MG63 (cell line): ENCODE data around the gene MYT1. TPM values are rescaled to one million over a fixed set of nuclear protein-coding genes. Genes with fewer than 3 reads are reported as not detected.

ENCODE experiments used
- DNase-seq: peaks from one replicate; pipeline ENCODE4 v3.0.0-alpha.2; 2020
- H3K27me3 ChIP-seq: fragments of 250-450 bp; sonication (Bioruptor Pico); 2 replicates; pipeline ENCODE4 v1.5.1; 2020; ENCODE audit warnings: mild to moderate bottlenecking, moderate library complexity
- H3K36me3 ChIP-seq: fragments of 250-450 bp; sonication (Bioruptor Pico); 2 replicates; pipeline ENCODE4 v1.5.1; 2020; ENCODE audit warnings: mild to moderate bottlenecking, moderate library complexity
- H3K4me3 ChIP-seq: fragments of 250-450 bp; sonication (Bioruptor Pico); 2 replicates; pipeline ENCODE4 v1.5.1; 2020; ENCODE audit warnings: mild to moderate bottlenecking, moderate library complexity
- H3K9me3 ChIP-seq: fragments of 250-450 bp; sonication (Bioruptor Pico); 2 replicates; pipeline ENCODE4 v1.5.1; 2020; ENCODE audit warnings: mild to moderate bottlenecking, moderate library complexity
- total RNA-seq: library from RNA; depleted of rRNA; stranded (reverse); fragments of >200 nt; shearing (Covaris generic); gene quantifications from 2 replicates; pipeline ENCODE4 v1.2.3, GENCODE V29; 2014; ENCODE audit warnings: low replicate concordance

Gene MYT1
- total RNA-seq, 1 experiment from 2014 or later = not detected

DNA sequence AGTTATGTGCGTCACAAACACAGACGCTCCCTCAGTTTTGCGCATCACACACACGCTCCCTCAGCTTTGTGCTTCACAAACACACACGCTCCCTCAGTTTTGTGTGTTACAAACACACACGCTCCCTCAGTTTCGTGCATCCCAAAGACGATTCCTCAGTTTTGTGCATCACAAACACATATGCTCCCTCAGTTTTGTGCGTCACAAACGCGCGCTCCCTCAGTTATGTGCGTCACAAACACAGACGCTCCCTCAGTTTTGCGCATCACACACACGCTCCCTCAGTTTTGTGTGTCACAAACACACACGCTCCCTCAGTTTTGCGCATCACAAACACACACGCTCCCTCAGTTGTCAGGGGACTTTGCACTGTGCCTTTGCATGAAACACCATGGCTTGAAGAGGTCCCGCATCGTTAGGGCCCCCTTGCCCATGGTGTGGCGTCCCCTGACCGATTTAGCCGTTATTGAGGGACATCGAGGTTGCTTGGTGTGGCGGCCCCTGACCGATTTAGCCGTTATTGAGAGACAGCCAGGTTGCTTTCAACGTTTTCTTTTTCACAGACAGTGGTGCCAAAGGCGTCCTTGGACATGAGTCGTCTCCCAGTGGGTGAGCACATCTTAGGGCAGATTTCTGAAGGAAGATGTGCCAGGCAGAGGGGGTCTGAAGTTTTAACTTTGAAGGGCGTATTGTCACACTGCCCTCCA lies 28.1 kb upstream of the MYT1 start:
- Histone ChIP-seq H3K9me3 (no peaks in the 10 kb centered on the region), H3K4me3 (no peak overlapping the region), H3K27me3 (no peaks in the 10 kb centered on the region), H3K36me3 (no peaks in the 10 kb centered on the region)
- DNase-seq = no peak

DNA sequence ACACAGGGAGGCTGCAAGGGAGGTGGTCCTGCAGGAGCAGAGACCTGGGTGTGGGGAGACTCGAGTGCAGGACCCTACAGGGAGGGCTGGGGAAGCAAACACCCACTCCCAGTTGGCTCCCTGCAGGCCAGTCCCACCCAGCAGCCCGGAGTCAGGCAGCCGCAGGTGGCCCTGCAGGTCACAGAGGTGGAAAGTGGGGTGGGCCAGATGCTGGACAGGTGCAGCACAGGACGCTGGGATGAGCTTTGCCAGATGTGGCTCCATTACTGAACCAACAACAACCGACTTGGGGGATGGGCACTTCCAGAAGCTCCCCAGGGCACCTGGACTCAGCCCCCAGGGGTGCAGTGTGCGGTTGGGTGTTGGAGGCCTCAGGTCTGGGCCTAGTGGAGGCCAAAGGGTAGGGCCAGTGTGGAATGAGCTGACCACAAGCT lies 26.6 kb upstream of the MYT1 start:
- Histone ChIP-seq H3K9me3 (no peaks in the 10 kb centered on the region), H3K4me3 (no peak overlapping the region), H3K36me3 (no peaks in the 10 kb centered on the region), H3K27me3 (no peaks in the 10 kb centered on the region)
- DNase-seq = no peak

DNA sequence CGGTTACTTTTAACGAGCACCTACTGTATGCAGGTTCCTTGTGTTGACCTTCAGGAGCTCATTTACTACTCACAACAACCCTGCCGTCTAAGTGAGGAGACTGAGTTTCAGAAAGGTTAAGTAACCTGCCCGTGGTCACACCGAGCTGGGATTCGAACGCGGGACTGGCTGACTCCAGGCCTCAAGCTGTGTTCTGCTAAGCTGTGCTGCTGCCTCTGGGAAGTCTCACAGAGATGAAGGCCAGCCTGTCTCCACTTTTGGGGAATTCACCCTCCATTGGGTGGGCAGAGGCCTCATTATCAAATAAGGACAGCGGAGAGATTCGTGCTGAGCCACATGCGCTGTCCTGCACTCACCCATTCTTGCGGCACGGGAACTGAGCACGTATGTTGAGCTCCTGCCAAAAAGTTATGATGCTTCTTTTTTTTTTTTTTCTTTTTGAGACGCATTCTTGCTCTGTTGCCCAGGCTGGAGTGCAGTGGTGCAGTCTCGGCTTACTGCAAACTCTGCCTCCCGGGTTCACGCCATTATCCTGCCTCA lies 25.9 kb upstream of the MYT1 start:
- Histone ChIP-seq H3K9me3 (no peaks in the 10 kb centered on the region), H3K36me3 (no peaks in the 10 kb centered on the region), H3K4me3 (no peak overlapping the region), H3K27me3 (no peaks in the 10 kb centered on the region)
- DNase-seq = no peak

DNA sequence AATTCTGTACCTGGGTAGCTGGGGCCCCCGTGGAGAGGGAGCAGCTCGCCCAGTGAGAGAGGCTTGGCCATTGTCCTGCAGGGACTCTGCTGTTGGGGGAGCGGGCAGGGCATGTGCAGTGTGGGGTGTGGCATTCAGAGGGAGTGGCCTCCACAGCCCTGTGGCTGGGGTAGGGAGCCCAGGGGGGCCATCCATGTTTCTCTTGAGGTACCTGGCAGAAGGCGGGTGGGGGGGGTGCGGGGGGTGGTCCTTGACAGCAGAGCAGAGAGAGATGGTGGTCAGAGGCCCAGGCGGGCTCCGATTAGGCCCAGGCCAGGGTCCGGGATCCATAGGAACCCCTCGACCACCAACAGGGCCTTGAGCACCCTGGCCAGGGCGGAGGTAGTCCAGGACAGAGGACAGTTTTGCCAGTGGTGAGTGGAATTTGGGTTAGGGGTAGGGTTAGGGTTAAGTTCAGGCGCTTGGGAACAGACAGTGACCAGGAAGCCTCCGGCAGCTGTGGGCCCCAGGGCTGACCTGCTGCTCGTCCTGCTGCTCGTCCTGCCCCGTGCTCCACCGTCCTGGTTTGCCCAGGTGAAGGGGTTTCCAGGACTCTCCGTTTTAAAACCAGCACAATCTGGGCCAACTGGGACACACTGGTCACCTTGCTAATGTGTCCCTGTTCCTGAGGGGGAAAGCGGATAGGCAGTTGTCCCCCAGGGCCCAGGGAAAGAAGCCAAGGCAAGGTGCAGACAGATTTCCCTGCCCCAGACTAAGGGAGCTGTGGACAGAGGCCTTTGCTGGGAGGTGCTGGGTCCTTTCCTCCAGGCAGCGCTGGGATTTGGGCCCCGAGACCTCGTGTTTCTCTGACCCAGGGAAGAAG lies 24.8 kb upstream of the MYT1 start:
- no peaks in the 10 kb centered on the region; the same call in 1 of the 2 replicates for H3K9me3 ChIP-seq
- H3K4me3 ChIP-seq = no peak overlapping the region
- no peaks in the 10 kb centered on the region for H3K36me3 ChIP-seq
- no peaks in the 10 kb centered on the region; the same call in 1 of the 2 replicates for H3K27me3 ChIP-seq
- no peak for DNase-seq

DNA sequence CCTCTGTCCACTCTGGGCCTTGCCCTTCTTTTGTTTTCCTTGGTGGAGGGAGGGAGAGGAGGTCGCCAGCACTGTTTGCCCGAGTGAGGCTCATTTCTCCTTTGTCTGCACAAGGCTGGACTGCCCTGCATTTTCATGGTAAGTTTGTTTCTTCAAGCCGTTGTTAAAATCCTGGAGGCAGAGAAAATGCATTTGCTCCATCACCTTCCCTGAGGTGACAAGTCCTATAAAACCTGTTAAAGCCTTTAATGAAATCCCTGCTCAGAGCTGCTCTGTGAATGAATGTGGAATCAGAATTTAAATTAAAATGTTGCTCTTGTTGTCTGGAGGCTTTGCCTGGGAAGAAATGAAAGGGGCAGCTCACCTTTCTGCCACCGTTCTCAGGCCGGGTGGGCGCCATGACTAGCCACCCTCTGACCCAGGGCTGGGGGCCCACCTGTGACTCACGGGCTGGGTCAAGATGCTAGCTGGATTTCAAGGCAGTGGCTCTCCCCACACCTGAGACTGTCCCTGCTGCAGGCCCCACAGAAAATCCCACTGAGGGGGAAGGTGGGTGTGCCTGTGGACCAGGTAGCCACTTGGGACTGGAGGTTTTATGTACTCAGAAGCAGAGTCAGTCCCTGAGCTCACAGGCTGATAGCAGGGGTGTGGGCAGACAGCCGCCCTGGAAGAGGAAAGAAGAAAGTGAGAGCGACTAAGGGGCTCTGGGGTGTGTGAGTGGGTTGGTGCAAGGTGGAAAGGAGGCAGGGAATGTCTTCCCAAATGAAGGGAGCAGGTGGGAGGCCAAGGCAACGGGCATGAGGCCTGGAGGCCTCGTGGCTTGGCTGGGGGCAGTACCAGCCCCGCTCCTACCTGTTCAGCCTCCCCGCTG lies 24.0 kb upstream of the MYT1 start:
- peaks cover 3% of the 10 kb centered on the region for H3K9me3 ChIP-seq

DNA sequence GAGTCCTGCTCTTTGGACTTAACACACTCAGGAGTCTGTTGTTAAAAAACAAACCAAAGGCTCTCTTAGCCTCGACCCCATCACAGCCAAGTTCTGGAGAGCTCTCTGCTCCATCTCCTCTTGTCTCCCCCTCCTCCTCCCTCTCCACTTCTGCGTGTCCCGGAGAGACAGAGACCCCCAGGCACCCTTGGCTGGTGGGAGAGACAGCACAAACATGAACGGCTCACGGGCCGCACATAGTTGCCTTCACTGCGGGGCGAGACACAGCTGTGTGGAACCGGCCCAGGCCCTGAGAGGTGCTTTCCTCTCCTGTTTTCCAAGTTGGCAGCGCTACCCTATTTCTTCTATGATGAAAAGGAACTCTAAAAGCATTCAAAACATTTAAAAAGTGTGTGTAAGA lies 23.3 kb upstream of the MYT1 start:
- no peak overlapping the region for H3K4me3 ChIP-seq
- no peak for DNase-seq
- no peaks in the 10 kb centered on the region; the same call in 1 of the 2 replicates for H3K27me3 ChIP-seq
- peaks cover 7% of the 10 kb centered on the region for H3K9me3 ChIP-seq
- no peaks in the 10 kb centered on the region for H3K36me3 ChIP-seq

More for the DNA sequence above, 24.0 kb upstream of the MYT1 start:
- no peak for DNase-seq
- Histone ChIP-seq H3K27me3 (no peaks in the 10 kb centered on the region; the same call in 1 of the 2 replicates), H3K4me3 (no peak overlapping the region), H3K36me3 (no peaks in the 10 kb centered on the region)

DNA sequence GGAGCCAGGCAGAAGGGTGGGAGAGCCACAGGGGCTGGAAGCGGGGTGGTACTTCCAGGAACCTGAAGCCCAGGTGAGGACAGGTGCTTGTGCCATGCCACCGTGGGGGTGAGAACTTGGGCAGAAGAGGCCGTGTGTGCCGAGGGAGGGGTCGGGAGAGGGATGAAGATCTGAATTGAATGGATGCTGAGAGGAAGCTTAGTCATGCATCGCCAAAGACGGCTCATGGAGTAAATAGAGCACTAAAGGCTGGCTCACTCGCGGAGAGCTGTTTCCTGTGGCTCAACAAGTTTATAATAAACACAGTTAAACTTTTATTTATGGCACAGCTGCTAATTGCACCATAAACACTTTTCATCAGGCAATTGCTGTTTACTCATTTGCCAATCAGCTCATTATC lies 21.7 kb upstream of the MYT1 start:
- H3K4me3 ChIP-seq = no peak overlapping the region
- H3K9me3 ChIP-seq = peaks cover 7% of the 10 kb centered on the region
- H3K36me3 ChIP-seq = no peaks in the 10 kb centered on the region
- no peak for DNase-seq
- H3K27me3 ChIP-seq = no peaks in the 10 kb centered on the region; the same call in 1 of the 2 replicates

DNA sequence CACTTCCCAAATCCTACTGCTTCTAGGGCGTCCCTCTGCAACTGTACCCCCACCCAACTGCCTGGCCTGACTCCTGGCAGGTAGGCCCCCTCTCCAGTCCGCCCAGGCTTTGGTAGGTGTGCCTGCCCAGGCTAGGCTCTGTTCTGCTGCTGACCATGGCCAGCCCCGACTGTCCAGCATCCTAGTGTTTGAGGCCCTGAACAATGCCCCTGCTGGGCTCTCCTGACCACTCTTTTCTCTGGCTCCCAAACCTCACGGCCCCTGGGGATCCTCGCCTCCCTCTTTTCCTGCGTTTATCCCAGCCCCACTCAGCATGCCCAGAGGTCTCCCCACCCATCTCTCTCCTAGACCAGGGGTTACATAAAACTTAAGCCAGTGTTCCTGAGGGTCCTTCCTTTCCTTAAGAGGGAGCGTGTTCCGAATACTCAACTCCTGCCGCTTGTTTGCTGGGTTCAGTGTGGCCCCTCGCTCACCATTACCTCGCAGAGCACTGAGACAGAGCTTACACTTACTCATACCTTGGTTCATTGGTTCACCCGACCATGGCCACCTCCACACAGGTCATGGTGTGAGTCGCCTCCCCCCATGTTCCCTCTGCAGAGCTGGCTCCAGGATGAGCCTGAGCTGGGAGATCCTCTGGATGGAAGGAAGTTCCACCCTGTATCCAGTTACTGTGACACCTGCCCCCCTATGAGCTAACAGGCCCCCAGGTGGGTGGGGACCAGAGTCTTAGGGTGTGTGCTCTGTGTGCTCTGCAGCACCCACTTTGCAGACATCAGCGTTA lies 21.0 kb upstream of the MYT1 start:
- Histone ChIP-seq H3K4me3 (no peak overlapping the region), H3K9me3 (peaks cover 7% of the 10 kb centered on the region), H3K36me3 (no peaks in the 10 kb centered on the region), H3K27me3 (no peaks in the 10 kb centered on the region; the same call in 1 of the 2 replicates)
- no peak for DNase-seq

DNA sequence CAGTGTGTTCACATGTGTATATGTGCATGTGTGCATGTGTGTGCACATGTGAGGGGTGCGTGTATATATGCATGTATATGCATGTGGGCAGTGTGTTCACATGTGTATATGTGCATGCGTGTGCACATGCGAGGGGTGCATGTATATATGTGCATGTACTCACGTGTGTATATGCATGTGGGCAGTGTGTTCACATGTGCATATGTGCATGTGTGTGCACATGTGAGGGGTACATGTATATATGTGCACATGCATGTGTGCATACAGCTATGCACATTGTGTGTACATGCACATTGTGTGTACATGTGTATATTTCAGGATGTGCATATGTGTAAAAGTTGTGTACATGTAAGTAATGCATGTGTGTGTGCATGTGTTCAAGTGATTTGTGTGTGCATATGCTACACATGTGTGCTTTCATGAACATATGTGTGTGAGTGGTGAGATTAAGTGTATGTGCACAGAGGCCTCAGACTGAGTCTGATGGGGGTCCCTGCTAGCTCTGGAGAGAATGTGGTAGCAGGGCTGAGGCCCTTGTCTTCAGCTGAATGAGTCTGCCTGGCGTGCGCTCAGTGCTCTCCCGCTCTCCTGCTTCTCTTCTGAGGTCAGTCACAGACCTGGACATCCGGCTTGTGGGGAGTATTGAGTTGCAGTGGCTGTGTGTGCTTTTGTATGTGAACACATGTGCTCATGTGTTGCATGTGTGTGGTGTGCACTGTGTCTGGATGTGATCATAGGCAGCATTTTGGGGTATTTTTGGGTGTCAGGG lies 19.9 kb upstream of the MYT1 start:
- no peaks in the 10 kb centered on the region; the same call in 1 of the 2 replicates for H3K27me3 ChIP-seq
- peaks cover 7% of the 10 kb centered on the region for H3K9me3 ChIP-seq
- no peak for DNase-seq
- no peaks in the 10 kb centered on the region for H3K36me3 ChIP-seq
- no peak overlapping the region for H3K4me3 ChIP-seq

DNA sequence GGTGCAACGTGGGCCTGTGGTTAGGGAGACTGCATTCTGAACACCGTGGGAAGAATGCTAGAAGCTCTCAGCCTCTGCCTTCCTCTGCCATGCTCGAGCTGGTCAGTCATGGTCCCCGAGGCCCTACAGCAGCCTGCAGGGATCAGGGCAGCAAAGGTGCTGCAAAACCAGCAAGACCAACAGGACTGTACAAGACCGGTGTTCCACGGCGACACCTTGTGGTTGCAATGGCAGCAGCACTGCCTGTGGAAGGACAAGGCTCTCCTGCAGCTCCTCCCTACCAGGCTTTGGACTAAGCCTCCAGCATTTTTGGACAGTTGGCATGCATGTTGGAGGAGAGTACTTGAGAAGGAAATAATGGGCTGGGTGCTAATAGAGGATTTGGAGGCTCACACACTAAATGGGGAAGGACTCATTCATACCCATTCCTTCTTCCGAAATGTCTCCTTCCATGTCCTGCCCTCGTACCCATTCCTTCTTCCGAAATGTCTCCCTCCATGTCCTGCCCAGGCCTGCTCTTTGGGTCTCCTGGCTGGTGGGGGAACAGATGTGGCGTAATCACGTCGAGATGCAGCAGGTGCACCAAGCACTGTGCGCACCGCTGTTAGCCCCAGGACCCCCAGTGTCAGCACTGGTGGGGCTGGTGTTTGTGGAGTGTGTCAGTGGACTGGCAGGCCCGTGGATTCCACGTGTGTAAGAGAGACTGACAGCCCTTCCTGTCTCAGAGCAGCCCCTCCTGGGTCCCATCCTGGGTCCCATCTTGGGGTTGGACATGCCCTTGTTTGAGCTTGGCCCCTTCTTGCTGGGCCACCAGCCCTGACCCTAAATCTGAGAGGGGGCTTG lies 18.6 kb upstream of the MYT1 start:
- Histone ChIP-seq H3K9me3 (peaks cover 7% of the 10 kb centered on the region), H3K36me3 (no peaks in the 10 kb centered on the region), H3K27me3 (no peaks in the 10 kb centered on the region; the same call in 1 of the 2 replicates), H3K4me3 (no peak overlapping the region)
- DNase-seq = no peak

DNA sequence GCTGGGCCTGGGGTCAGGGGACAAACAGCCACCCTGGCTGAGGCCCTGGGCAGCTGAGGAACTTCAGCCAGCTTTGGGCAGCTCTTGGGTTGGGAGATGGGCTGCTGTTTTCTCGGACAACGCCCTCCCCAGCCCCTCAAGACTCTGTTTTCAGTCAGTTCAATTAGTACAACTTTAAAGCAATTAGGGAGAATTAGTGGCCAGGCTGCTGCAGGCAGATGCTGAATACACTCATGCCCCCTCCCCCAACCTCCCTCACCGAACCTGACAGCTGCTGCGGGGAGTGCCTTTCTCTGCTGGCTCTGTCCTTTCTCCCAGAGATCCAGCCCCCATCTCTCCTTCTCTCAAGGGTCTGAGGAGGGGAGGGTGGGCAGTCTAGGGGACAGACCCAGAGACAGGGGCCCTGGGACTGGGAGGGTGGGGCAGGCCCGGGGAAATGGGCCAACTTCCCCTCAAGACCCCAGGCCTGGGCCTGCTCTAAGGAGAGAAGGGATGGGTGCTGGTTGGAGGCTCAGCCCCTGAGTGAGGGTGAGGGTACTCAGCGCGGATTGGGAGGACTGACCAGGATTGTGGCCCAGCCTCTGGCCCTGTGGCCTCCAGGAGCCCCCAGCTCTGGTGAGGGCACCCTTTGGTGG lies 17.8 kb upstream of the MYT1 start:
- DNase-seq = no peak
- no peaks in the 10 kb centered on the region for H3K36me3 ChIP-seq
- H3K4me3 ChIP-seq = no peak overlapping the region
- peaks cover 7% of the 10 kb centered on the region for H3K9me3 ChIP-seq
- H3K27me3 ChIP-seq = no peaks in the 10 kb centered on the region; the same call in 1 of the 2 replicates

DNA sequence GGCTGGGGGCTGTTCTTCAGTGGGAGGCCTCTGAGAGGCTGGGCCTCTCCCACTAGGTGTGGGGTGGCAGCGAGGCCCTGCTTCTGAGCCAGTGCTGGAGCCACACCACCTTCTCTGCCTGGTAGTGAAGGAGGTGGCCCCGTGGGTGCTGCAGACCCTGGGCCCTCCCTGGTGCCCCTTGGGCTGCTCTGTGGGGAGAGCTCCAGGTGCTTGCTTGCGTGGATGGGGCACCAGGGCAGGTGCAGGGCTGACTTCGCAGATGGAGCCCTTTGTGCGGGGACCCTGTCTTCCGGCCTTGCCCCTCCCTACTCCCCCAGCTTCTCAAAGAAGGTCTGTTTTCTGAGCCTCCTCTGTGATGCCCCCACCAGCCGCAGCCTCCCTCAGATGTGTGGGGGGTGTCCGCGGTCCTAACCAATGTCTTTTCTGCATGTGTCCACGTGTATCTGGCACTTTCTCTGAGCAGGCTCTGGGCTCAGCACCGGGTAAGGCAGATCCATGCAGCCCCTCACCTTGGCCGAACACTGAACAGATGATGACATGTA lies 17.2 kb upstream of the MYT1 start:
- H3K4me3 ChIP-seq = no peak overlapping the region
- H3K36me3 ChIP-seq = no peaks in the 10 kb centered on the region
- no peak for DNase-seq
- no peaks in the 10 kb centered on the region; the same call in 1 of the 2 replicates for H3K27me3 ChIP-seq
- H3K9me3 ChIP-seq = peaks cover 7% of the 10 kb centered on the region

DNA sequence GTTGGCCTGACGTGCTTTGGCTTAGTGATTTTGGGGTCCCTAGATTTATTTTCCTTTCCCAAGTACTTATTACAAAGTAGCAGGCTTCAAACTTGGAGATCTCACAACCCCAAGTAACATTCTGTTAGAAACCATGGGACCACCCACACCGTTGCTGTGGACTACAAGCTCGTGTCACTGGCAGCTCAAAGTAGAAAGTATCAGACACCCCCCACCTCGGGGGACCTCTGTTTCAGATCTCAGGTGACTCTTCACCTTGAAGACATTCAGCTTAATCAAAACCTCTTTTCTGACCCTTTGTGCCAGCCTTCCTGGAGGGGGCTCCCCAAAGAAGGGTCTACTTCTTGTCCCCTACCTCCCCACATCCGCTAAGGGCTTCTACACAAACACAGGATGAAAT lies 15.7 kb upstream of the MYT1 start:
- no peaks in the 10 kb centered on the region; the same call in 1 of the 2 replicates for H3K27me3 ChIP-seq
- H3K36me3 ChIP-seq = no peaks in the 10 kb centered on the region
- H3K4me3 ChIP-seq = no peak overlapping the region
- DNase-seq = no peak
- H3K9me3 ChIP-seq = peaks cover 7% of the 10 kb centered on the region

DNA sequence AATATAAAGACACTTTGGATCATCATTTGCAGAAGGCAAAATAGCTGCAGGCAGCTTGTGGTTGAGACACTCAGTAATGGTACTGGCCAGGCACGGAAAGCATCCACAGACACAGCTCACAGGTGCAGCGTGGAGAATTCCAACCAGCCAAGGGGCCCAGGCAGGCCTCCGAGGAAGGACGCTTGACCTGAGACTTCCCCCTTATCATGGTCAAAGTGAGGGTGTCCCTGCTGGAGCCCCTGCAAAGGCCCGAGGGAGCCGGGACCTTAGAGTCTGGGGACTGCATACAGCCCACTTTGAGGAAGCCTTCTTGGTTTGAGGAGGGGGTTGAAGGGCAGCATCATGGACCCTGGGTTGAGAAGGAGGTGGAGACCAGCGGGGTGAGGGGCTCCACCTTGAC lies 15.1 kb upstream of the MYT1 start:
- no peaks in the 10 kb centered on the region for H3K27me3 ChIP-seq
- peaks cover 7% of the 10 kb centered on the region for H3K9me3 ChIP-seq
- DNase-seq = no peak
- no peak overlapping the region for H3K4me3 ChIP-seq
- no peaks in the 10 kb centered on the region for H3K36me3 ChIP-seq
